Lower leg skin (tissue), 3 donors: ENCODE data around the gene NIM1K.

Experiments
- POLR2A ChIP-seq, 2 donors: fragments of 450-650 bp; IDR thresholded peaks; one replicate each; pipeline ENCODE4 v1.6.1; 2016 to 2017; ENCODE audit warnings: antibody characterized with exemption in 2 of 2, mild to moderate bottlenecking in 1 of 2, moderate library complexity in 1 of 2
- TF ChIP-seq, protein P1 (sequence below), 3 donors: fragments of 450-650 bp; IDR thresholded peaks; one replicate each; pipeline ENCODE4 v1.5.1; 2016; ENCODE audit warnings: antibody characterized with exemption in 3 of 3, mild to moderate bottlenecking in 3 of 3, moderate library complexity in 2 of 3

DNA sequence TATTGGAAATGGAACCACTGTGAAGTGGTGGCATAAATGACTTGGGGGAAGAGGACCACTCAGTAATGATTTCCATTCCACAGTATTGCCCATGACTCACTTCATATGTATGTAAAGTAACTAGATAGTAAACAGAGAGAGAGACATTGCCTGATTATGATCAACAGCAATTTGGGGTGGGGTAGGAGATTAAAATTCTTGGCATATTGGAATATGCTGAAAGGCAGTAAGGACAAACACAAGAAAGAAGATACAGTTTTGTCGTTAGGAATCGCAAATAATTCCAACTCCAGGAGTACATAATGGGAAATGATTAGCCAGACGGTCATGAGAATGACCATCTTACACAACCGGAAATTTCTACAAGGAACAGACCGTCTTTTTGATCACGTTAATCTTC is 122.7 kb downstream of the NIM1K start:
- TF ChIP-seq, protein P1, sequence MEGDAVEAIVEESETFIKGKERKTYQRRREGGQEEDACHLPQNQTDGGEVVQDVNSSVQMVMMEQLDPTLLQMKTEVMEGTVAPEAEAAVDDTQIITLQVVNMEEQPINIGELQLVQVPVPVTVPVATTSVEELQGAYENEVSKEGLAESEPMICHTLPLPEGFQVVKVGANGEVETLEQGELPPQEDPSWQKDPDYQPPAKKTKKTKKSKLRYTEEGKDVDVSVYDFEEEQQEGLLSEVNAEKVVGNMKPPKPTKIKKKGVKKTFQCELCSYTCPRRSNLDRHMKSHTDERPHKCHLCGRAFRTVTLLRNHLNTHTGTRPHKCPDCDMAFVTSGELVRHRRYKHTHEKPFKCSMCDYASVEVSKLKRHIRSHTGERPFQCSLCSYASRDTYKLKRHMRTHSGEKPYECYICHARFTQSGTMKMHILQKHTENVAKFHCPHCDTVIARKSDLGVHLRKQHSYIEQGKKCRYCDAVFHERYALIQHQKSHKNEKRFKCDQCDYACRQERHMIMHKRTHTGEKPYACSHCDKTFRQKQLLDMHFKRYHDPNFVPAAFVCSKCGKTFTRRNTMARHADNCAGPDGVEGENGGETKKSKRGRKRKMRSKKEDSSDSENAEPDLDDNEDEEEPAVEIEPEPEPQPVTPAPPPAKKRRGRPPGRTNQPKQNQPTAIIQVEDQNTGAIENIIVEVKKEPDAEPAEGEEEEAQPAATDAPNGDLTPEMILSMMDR (IDR thresholded peaks at IDR 0.05): no peak
- TF ChIP-seq POLR2A (IDR thresholded peaks at IDR 0.05): no peak
